ENCODE measurements around the gene GNL2. TPM values are rescaled to one million over a fixed set of nuclear protein-coding genes. Genes with fewer than 3 reads are reported as not detected.
A peak's percentile ranks its signal among the peaks of the same experiment; 100 is the strongest.

The GNL2 gene
- total and polyA plus RNA-seq, 11 donors: 19.4 to 76.7 (median 25.1) TPM

- H3K27ac ChIP-seq: peak within 1 kb of the TSS; percentile 68 to 94 (median 86)
- peaks cover 6 to 49% (median 32%) of the 10 kb centered on the region in 12 donors for H3K4me1 ChIP-seq
- H3K4me3 ChIP-seq: peak within 1 kb of the TSS; percentile 76 to 100 (median 95)
- WGBS, 4 donors: 13 to 26% (median 14%) methylated on average over 27 to 54 of the region's 54 CpGs
- no peaks in the 10 kb centered on the region for H3K9me3 ChIP-seq
- DNase-seq (peak; percentile 91 to 94 (median 93)), ATAC-seq (peak; percentile 95 to 97 (median 96))
- intact Hi-C loops (cut with DNase I): loop anchor here in 3 of 10 donors (2.0 to 5.0 kb wide), 3 partner anchors 37 to 42 kb away; partner anchors contain the start of gene MEAF6 (in 2 of the 3)
- H3K36me3 ChIP-seq: peaks cover 0 to 35% (median 26%) of the 10 kb centered on the region in 9 donors
- H3K27me3 ChIP-seq: no peaks in the 10 kb centered on the region
- TF ChIP-seq CTCF (IDR thresholded peaks at IDR 0.05) (no peak), POLR2A (IDR thresholded peaks at IDR 0.05) (peak in 1 of 2 donors; percentile 72)
These were observed 41.6 kb downstream of the GNL2 start, which contains the start of gene SNIP1 for GRCh38 chr1:37553927-37554808. SNIP1 (minus strand) TSS chr1:37554293; CDS start chr1:37554229, 64 bp downstream.

DNA sequence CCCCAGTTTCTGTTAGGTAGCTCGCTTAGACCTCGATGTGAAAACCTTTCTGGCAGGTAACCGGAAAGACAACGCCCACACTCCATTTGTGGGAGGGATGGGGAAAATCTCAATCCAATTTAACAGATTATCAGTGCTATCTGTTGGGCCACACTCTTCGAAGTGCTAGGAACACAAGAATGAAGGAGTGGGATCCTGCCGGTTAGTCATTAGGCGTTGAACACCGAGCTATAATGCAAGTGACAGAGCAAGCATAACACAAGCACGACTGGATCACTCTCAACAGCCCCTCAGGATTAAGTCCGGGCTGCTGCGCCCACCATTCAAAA is 42.2 kb downstream of the GNL2 start:
- Histone ChIP-seq H3K36me3 (peaks cover 0 to 41% (median 31%) of the 10 kb centered on the region in 9 donors), H3K27me3 (no peaks in the 10 kb centered on the region), H3K4me1 (peaks cover 6 to 51% (median 32%) of the 10 kb centered on the region in 12 donors), H3K9me3 (no peaks in the 10 kb centered on the region), H3K27ac (peak overlapping the region in 11 of 12 donors; percentile 68 to 94 (median 87)), H3K4me3 (peak overlapping the region; percentile 76 to 100 (median 95))
- DNase-seq: no peak
- ATAC-seq: peak in 1 of 4 donors; percentile 13
- 2 to 7% (median 4%) methylated on average over 11 of the region's 11 CpGs for WGBS, 4 donors
- intact Hi-C loops (cut with DNase I): loop anchor here in 2 of 10 donors (5.0 kb wide), 2 partner anchors 36 to 41 kb away; partner anchors contain the start of gene MEAF6 (in 1 of the 2)
- TF ChIP-seq POLR2A (IDR thresholded peaks at IDR 0.05) (no peak), CTCF (IDR thresholded peaks at IDR 0.05) (no peak)

GRCh38 chr1:37549341-37549740 is 46.4 kb downstream of the GNL2 start:
- 85 to 91% (median 88%) methylated on average over 6 of the region's 6 CpGs for whole genome bisulfite sequencing, 4 donors
- intact Hi-C loops (cut with DNase I): no loop called here
- Histone ChIP-seq H3K27me3 (no peaks in the 10 kb centered on the region), H3K9me3 (no peaks in the 10 kb centered on the region), H3K27ac (peak overlapping the region in 2 of 12 donors; percentile 9 to 30), H3K36me3 (peaks cover 0 to 83% (median 63%) of the 10 kb centered on the region in 9 donors), H3K4me1 (peaks cover 6 to 37% (median 19%) of the 10 kb centered on the region in 12 donors), H3K4me3 (no peak overlapping the region)
- no peak for TF ChIP-seq POLR2A (IDR thresholded peaks at IDR 0.05)
- TF ChIP-seq CTCF (IDR thresholded peaks at IDR 0.05): no peak
- ATAC-seq (no peak), DNase-seq (no peak)

DNA sequence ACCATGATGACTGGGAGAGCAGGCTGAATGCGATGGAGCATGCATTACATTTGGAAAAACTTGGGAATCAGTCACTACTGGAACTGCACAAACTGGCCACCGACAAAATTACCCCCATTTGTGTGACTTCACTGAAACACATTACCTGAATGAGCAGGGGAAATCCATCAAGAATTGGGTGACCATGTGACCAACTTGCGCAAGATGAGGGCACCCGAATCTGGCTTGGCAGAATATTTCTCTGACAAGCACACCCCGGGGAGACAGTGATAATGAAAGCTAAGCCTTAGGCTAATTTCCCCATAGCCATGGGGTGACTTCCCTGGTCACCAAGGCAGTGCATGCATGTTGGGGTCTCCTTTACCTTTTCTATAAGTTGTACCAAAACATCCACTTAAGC is 50.7 kb downstream of the GNL2 start:
- 64 to 86% (median 83%) methylated on average over 5 of the region's 5 CpGs for WGBS, 4 donors
- Histone ChIP-seq H3K4me3 (no peak overlapping the region), H3K9me3 (no peaks in the 10 kb centered on the region), H3K27me3 (no peaks in the 10 kb centered on the region), H3K4me1 (peaks cover 0 to 10% (median 1%) of the 10 kb centered on the region in 12 donors), H3K36me3 (peaks cover 0 to 99% (median 73%) of the 10 kb centered on the region in 9 donors), H3K27ac (no peak overlapping the region)
- no peak for TF ChIP-seq CTCF (IDR thresholded peaks at IDR 0.05)
- no peak for TF ChIP-seq POLR2A (IDR thresholded peaks at IDR 0.05)
- ATAC-seq (no peak), DNase-seq (no peak)
- intact Hi-C loops (cut with DNase I): no loop called here

Measured in heart left ventricle (tissue), 16 donors.